ENCODE measurements around the gene COL28A1.
A peak's percentile ranks its signal among the peaks of the same experiment; 100 is the strongest.

COL28A1 gene

DNA sequence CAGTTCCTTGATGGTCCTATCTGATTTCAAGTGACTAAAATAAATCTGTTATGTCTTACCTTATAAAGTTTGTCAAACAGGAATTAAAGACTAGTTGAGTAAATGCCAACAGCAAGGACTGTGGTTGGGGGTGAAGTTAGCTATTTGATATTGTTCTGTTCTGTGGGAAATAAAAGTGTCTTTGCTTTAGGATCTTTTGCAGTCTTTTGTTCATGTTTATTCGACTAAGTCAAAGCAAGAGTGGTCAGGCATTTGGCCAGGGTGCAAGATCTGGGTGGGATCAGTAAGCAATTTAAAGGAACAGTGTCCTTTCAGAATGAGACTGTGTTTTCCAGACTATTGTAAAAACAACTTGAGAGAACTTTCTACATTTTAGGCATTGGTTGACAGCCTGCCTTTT lies at the start of gene COL28A1:
TSS of gene COL28A1 (minus strand) at position 183 of the 400 bp plus-strand sequence. CDS start 2,998 bp downstream, outside the sequence.
- H3K36me3 ChIP-seq (ENCODE audit: insufficient read depth, low read length): no peaks in the 10 kb centered on the region

GRCh38 chr7:7584653-7585052 lies 49.0 kb upstream of the COL28A1 start:
- Histone ChIP-seq H3K36me3 (ENCODE audit: insufficient read depth, low read length) (peaks cover 18% of the 10 kb centered on the region), H3K27me3 (ENCODE audit: insufficient read depth, low read length) (no peaks in the 10 kb centered on the region), H2AFZ (ENCODE audit: low read depth, low read length) (no peak overlapping the region), H3K4me1 (ENCODE audit: insufficient read depth, low read length) (no peaks in the 10 kb centered on the region), H3K9me3 (ENCODE audit: low read length) (no peaks in the 10 kb centered on the region), H3K4me3 (ENCODE audit: low read length) (no peak overlapping the region)

More for the DNA sequence above, at the start of gene COL28A1:
- Histone ChIP-seq H3K4me3 (ENCODE audit: low read length) (no peak within 1 kb of the TSS), H2AFZ (ENCODE audit: low read depth, low read length) (peak within 1 kb of the TSS; percentile 68), H3K4me1 (ENCODE audit: insufficient read depth, low read length) (no peaks in the 10 kb centered on the region), H3K27me3 (ENCODE audit: insufficient read depth, low read length) (no peaks in the 10 kb centered on the region), H3K9me3 (ENCODE audit: low read length) (no peaks in the 10 kb centered on the region)

- peaks cover 18% of the 10 kb centered on the region for H3K36me3 ChIP-seq (ENCODE audit: insufficient read depth, low read length)
- H3K4me3 ChIP-seq (ENCODE audit: low read length): no peak overlapping the region
- H2AFZ ChIP-seq (ENCODE audit: low read depth, low read length): no peak overlapping the region
- no peaks in the 10 kb centered on the region for H3K27me3 ChIP-seq (ENCODE audit: insufficient read depth, low read length)
- no peaks in the 10 kb centered on the region for H3K4me1 ChIP-seq (ENCODE audit: insufficient read depth, low read length)
- H3K9me3 ChIP-seq (ENCODE audit: low read length): no peaks in the 10 kb centered on the region
These were observed 48.1 kb upstream of the COL28A1 start for GRCh38 chr7:7583731-7584130.

GRCh38 chr7:7582596-7582995 lies 46.9 kb upstream of the COL28A1 start:
- Histone ChIP-seq H3K9me3 (ENCODE audit: low read length) (no peaks in the 10 kb centered on the region), H3K4me1 (ENCODE audit: insufficient read depth, low read length) (no peaks in the 10 kb centered on the region), H3K27me3 (ENCODE audit: insufficient read depth, low read length) (no peaks in the 10 kb centered on the region), H3K36me3 (ENCODE audit: insufficient read depth, low read length) (peaks cover 16% of the 10 kb centered on the region), H2AFZ (ENCODE audit: low read depth, low read length) (no peak overlapping the region), H3K4me3 (ENCODE audit: low read length) (no peak overlapping the region)

GRCh38 chr7:7581531-7582179 lies 46.0 kb upstream of the COL28A1 start:
- Histone ChIP-seq H3K9me3 (ENCODE audit: low read length) (no peaks in the 10 kb centered on the region), H3K4me1 (ENCODE audit: insufficient read depth, low read length) (no peaks in the 10 kb centered on the region), H3K27me3 (ENCODE audit: insufficient read depth, low read length) (no peaks in the 10 kb centered on the region), H2AFZ (ENCODE audit: low read depth, low read length) (no peak overlapping the region), H3K36me3 (ENCODE audit: insufficient read depth, low read length) (peaks cover 17% of the 10 kb centered on the region), H3K4me3 (ENCODE audit: low read length) (no peak overlapping the region)

DNA sequence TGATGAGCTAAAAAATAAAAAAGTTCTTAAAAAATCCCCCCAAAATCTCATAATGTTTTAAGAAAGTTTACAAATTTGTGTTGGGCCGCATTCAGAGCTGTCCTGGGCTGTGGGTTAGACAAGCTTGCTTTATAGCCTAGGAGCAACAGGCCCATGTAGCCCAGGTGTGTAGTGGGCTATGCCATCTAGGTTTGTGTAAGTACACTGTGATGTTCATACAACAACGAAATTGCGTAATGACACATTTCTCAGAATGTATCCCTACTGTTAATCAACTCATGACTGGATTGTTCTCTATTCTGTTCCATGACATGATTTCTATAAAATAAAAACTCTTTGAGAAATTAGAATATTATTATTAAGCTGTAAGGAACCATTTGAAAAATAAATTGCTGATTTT lies 44.0 kb upstream of the COL28A1 start:
- Histone ChIP-seq H3K27me3 (ENCODE audit: insufficient read depth, low read length) (no peaks in the 10 kb centered on the region), H3K36me3 (ENCODE audit: insufficient read depth, low read length) (peaks cover 21% of the 10 kb centered on the region), H3K4me3 (ENCODE audit: low read length) (no peak overlapping the region), H3K4me1 (ENCODE audit: insufficient read depth, low read length) (no peaks in the 10 kb centered on the region), H3K9me3 (ENCODE audit: low read length) (peaks cover 1% of the 10 kb centered on the region), H2AFZ (ENCODE audit: low read depth, low read length) (no peak overlapping the region)

DNA sequence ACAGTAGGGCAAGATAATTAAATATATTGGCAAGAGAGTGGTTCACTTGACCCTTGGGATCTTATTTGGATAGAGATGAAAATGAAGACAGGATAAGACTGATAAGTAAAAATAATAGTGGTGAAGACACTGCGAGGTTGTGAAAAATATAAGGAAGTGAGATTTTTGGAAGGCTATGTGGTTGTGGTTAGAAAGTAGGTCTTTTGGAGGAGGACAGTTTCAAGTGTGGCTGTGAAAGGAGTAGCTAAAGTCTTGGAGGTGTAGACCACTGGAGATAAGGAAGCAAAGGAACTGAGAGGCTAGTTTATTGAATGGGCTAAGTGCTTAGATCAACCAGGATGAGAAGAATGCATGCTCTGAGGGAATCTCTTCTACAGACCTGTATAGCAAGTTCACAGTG lies 42.2 kb upstream of the COL28A1 start:
- H2AFZ ChIP-seq (ENCODE audit: low read depth, low read length): no peak overlapping the region
- peaks cover 6% of the 10 kb centered on the region for H3K9me3 ChIP-seq (ENCODE audit: low read length)
- H3K36me3 ChIP-seq (ENCODE audit: insufficient read depth, low read length): peaks cover 32% of the 10 kb centered on the region
- H3K4me1 ChIP-seq (ENCODE audit: insufficient read depth, low read length): no peaks in the 10 kb centered on the region
- no peak overlapping the region for H3K4me3 ChIP-seq (ENCODE audit: low read length)
- H3K27me3 ChIP-seq (ENCODE audit: insufficient read depth, low read length): no peaks in the 10 kb centered on the region

DNA sequence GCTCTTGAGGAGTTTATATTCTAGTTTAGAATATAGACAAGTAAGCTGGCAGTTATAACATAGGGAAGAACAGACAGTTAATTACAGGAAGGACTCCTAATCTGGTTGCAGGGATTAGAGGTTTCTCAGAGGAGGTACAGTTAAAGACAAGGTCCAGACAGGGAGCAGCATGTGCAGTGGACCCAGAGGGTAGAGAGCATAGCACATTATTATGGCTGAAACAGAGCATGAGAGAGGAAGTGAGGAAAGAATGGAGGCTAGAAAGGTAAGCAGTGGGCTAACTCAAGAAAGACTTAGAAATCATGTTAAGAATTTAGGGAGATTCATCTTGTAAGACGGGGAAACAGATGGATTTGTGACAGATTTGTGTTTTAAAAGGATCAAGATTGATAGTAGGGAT lies 40.7 kb upstream of the COL28A1 start:
- no peaks in the 10 kb centered on the region for H3K4me1 ChIP-seq (ENCODE audit: insufficient read depth, low read length)
- H3K36me3 ChIP-seq (ENCODE audit: insufficient read depth, low read length): peaks cover 39% of the 10 kb centered on the region
- no peak overlapping the region for H3K4me3 ChIP-seq (ENCODE audit: low read length)
- no peak overlapping the region for H2AFZ ChIP-seq (ENCODE audit: low read depth, low read length)
- peaks cover 12% of the 10 kb centered on the region for H3K9me3 ChIP-seq (ENCODE audit: low read length)
- H3K27me3 ChIP-seq (ENCODE audit: insufficient read depth, low read length): no peaks in the 10 kb centered on the region

DNA sequence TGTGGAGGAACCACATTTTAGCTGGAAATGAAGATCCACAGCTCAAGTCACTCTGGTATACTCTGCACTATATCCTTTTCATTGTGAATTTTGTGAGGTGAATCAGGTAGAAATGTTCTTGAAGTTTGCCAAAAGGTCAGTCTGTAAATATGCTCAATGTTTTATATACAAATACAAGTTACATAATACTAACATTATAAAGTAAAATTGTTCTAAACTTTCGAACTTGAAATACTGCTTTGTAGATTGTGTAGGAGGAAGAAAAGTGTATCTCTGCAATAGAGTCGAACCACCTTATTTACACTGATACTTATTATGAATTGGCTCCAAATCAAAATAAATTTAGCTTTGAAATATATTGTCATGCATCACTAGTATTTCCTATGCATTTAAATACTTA lies 38.0 kb upstream of the COL28A1 start:
- H3K27me3 ChIP-seq (ENCODE audit: insufficient read depth, low read length): no peaks in the 10 kb centered on the region
- H3K36me3 ChIP-seq (ENCODE audit: insufficient read depth, low read length): peaks cover 44% of the 10 kb centered on the region
- no peak overlapping the region for H3K4me3 ChIP-seq (ENCODE audit: low read length)
- peaks cover 4% of the 10 kb centered on the region for H3K4me1 ChIP-seq (ENCODE audit: insufficient read depth, low read length)
- no peak overlapping the region for H2AFZ ChIP-seq (ENCODE audit: low read depth, low read length)
- peaks cover 16% of the 10 kb centered on the region for H3K9me3 ChIP-seq (ENCODE audit: low read length)

- peaks cover 15% of the 10 kb centered on the region for H3K9me3 ChIP-seq (ENCODE audit: low read length)
- no peaks in the 10 kb centered on the region for H3K27me3 ChIP-seq (ENCODE audit: insufficient read depth, low read length)
- peaks cover 37% of the 10 kb centered on the region for H3K36me3 ChIP-seq (ENCODE audit: insufficient read depth, low read length)
- H2AFZ ChIP-seq (ENCODE audit: low read depth, low read length): no peak overlapping the region
- peaks cover 18% of the 10 kb centered on the region for H3K4me1 ChIP-seq (ENCODE audit: insufficient read depth, low read length)
- H3K4me3 ChIP-seq (ENCODE audit: low read length): no peak overlapping the region
These were observed 34.9 kb upstream of the COL28A1 start for GRCh38 chr7:7570584-7570983.

- Histone ChIP-seq H3K27me3 (ENCODE audit: insufficient read depth, low read length) (no peaks in the 10 kb centered on the region), H2AFZ (ENCODE audit: low read depth, low read length) (no peak overlapping the region), H3K9me3 (ENCODE audit: low read length) (peaks cover 15% of the 10 kb centered on the region), H3K4me3 (ENCODE audit: low read length) (no peak overlapping the region), H3K36me3 (ENCODE audit: insufficient read depth, low read length) (peaks cover 34% of the 10 kb centered on the region), H3K4me1 (ENCODE audit: insufficient read depth, low read length) (peaks cover 18% of the 10 kb centered on the region)
These were observed 33.9 kb upstream of the COL28A1 start for GRCh38 chr7:7569615-7570014.

DNA sequence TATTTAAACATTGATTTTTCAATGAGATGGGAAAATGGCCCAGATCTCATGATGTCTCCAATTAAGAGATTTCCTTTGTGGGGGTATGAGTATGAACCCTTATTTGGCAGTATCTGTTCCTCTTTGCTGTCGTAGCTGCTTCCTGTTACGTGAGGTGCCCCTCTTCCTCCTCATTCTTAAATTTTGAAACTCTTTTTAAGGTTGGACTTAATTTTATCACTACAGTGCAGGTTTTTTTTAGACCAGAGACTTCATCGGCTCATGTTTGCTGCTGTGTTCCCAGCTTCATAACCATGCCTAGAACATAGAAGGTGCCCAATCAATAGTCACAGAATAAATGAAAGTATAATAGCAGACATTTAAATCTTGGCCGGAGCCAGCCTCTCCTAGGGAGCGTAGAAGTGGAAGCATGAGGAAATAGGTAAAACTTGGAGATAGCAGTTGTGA lies 33.4 kb upstream of the COL28A1 start:
- Histone ChIP-seq H3K9me3 (ENCODE audit: low read length) (peaks cover 15% of the 10 kb centered on the region), H3K4me3 (ENCODE audit: low read length) (no peak overlapping the region), H3K4me1 (ENCODE audit: insufficient read depth, low read length) (peaks cover 18% of the 10 kb centered on the region), H3K36me3 (ENCODE audit: insufficient read depth, low read length) (peaks cover 31% of the 10 kb centered on the region), H2AFZ (ENCODE audit: low read depth, low read length) (no peak overlapping the region), H3K27me3 (ENCODE audit: insufficient read depth, low read length) (no peaks in the 10 kb centered on the region)

DNA sequence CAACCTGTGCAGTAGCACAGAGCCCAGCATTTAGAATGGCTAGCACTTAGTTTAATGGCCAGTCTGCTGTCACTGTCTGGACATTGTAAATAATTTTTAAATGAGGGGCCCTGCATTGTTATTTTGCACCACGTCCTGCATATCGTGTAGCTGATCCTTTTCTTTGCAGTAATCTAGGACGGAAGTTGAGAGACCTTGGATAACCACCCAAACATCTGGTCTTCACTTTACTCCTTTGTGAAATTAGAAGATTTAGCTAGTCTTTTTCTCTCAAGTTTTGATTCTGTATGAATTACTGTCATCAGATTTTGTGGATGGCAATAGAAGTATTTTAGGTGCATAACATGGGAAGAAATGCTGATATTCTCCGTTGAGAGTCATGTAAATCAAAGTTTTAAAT lies 32.9 kb upstream of the COL28A1 start:
- Histone ChIP-seq H3K4me3 (ENCODE audit: low read length) (peak overlapping the region; percentile 99), H3K36me3 (ENCODE audit: insufficient read depth, low read length) (peaks cover 27% of the 10 kb centered on the region), H3K9me3 (ENCODE audit: low read length) (peaks cover 15% of the 10 kb centered on the region), H2AFZ (ENCODE audit: low read depth, low read length) (no peak overlapping the region), H3K27me3 (ENCODE audit: insufficient read depth, low read length) (no peaks in the 10 kb centered on the region), H3K4me1 (ENCODE audit: insufficient read depth, low read length) (peaks cover 18% of the 10 kb centered on the region)

Data from neuron (in vitro differentiated cells).